GM19467 (cell line): ENCODE measurements around the gene CFAP61.
"Not testable (repeated sequence)": the region's sequence is repeated elsewhere in the genome, so short reads cannot be mapped to it uniquely, and the experiment has no call there.

Experiments
- ATAC-seq: cut with Tn5 transposase; IDR thresholded peaks from one replicate; pipeline ENCODE4 v1.9.1; 2021; ENCODE audit warnings: mild to moderate bottlenecking, moderate library complexity; ENCODE audit not compliant: unreplicated experiment

Gene CFAP61

GRCh38 chr20:20206788-20207187 lies 154.5 kb downstream of the CFAP61 start:
- peak; percentile 80 for ATAC-seq

DNA sequence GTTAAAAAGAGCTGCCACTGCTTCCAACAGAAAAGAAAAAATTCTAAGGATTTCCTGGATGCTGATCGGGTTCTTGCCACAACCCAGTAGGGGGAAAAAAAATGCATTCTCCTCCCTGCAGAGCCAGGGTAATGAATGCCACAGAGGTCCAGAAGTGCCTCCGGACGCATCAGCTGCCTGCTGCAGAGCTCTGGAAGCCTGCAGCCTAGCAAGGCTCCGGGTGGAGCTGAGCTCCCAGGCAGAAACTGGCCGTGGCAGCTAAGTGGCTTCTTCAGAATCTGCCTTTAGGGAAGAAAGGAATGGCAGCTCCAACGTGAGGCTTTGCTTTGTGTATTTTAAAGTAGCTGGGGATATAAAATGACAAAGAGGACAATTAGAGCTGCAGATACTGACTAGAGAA lies 155.0 kb downstream of the CFAP61 start:
- ATAC-seq = no peak

DNA sequence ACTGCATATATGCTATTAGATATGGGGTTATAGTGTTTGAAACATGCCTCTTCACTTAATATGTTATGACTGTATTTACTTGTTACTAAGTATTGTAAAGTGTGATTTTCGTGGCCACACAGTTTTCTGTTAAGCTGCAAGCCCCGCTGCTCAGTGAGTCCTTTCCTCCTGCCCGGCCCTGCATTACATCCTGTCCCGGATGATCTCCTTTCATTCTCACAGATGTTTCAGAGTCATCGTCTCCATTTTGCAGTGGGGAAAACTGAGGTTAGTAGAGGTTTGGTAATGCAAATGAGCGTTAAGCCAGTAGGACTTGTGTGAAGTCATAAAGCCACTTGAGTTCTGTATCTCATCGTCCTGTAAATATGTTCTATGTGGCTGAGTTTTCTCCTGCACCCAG lies 155.5 kb downstream of the CFAP61 start:
- ATAC-seq = peak; percentile 61

DNA sequence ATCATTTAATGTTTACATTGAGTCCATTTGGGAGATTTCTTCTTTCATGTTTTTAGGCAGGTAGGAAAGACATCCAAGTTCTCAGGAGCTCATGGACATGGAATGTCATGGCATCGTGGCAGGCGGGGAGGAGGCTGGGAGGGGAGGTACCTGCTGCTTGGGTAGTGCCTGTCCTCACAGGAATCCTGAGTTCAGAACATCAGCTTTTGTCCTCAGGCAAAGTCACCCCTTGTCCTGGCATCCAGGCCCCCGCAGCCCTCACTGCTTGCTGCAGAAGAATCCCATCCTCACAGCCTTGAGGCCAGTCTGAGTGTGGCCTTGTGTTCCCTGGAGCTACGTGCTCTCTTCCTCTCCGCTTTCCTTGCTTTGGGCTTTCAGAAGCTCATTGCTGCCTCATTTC lies 157.4 kb downstream of the CFAP61 start:
- no peak for ATAC-seq

DNA sequence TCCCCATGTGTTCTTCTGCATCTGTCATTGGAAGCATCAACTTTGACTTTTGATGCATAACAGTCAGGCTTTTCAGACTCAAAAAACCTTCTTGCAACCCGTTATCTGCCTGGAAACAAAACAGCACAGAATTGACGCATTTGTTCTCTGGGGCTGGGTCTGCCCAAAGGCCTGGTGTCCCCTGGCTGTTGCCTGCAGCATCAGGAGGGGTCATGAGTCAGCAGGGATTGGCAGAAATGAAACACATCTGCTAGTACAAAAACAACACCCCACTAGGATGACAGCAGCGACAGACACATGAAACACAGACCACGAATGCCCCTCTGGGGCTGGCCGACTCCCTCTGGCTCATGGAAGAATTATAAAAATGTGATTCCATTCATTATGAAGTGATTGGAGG lies 158.0 kb downstream of the CFAP61 start:
- no peak for ATAC-seq

DNA sequence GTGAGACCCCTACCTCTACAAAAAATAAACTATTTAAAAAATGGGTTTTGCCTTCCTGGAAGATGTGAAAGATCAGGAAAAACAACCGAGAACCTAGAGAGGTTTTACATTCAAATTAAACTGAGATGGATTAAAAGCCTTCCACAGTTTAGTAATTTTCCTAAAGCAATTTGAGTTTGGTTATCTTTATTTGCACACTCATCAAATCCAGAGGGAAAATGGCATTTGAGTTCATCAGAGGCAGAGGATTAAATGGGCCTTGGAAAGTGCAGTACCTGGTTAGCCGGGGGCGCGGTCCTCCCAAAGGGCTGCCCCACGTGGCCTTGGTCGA lies 158.6 kb downstream of the CFAP61 start:
- no peak for ATAC-seq

DNA sequence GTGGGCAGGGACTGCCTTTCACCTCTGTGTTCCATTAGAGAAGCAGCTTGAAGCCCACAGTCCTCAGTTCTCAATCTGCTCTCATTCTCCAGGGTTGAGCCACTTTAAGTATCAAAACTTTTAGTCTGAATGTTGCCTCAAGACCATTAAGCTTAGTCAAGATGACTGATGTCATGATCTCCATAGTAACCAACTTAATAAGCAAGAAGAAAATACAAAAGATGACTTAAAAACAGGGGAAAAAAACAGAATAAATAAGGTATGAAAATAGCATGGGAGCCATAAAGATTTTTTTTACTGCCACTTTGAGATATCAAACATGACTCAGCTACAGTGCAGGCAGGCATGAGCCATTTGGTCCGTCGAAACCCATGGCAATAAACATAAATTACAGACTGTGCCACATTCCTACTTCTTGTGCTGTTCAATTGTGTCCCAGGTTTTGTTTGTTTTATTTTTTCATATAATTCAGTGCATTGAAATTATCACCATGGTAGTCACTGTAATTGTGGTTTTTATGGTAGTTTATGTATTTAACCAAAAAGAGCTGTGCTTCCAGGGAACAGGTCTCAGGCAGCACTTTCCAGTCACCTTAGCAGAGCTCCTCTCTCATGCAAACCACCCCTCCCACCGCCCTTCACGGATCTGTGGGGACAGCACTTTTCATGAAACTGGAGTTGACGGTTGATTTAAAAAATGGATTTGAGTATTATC lies 159.1 kb downstream of the CFAP61 start:
- no peak for ATAC-seq

GRCh38 chr20:20211988-20212518 lies 159.7 kb downstream of the CFAP61 start:
- no peak for ATAC-seq

GRCh38 chr20:20212675-20213096 lies 160.4 kb downstream of the CFAP61 start:
- ATAC-seq = no peak

GRCh38 chr20:20213526-20214121 lies 161.3 kb downstream of the CFAP61 start:
- ATAC-seq = no peak

- no peak for ATAC-seq
Measured at GRCh38 chr20:20214757-20215275, 162.5 kb downstream of the CFAP61 start.

GRCh38 chr20:20215976-20216727 lies 163.8 kb downstream of the CFAP61 start:
- ATAC-seq = no peak

GRCh38 chr20:20216941-20217340 lies 164.6 kb downstream of the CFAP61 start:
- no peak for ATAC-seq

- no peak for ATAC-seq
Measured at GRCh38 chr20:20217621-20218020, 165.3 kb downstream of the CFAP61 start.

DNA sequence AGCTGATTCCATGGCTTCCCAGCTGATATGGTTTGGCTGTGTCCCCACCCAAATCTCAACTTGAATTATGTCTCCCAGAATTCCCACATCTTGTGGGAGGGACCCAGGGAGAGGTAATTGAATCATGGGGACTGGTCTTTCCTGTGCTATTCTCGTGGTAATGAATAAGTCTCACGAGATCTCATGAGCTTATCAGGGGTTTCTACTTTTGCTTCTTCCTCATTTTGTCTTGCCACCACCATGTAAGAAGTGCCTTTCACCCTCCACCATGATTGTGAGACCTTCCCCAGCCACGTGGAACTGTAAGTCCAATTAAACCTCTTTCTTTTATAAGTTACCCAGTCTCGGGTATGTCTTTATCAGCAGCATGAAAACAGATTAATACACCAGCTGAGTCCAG lies 165.8 kb downstream of the CFAP61 start:
- ATAC-seq = not testable (repeated sequence)

DNA sequence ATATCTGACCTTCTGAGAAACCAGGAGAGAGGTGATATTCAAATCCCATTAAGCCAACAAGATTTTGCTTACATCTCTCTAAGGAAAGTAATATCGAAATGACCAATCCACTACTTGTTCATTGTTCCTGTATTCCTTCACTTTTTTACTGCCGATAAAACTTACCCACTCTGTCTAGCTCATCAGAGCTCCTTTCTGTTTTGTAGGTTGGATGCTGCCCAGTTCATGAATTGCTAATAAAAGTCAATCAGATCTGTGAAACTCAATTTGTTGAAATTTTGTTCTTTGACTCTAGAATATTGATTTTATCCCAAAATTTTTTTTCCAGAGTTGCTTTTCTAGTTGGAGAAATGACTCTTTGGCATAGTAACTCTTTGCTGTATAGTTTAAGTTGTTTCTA lies 166.7 kb downstream of the CFAP61 start:
- ATAC-seq = no peak

DNA sequence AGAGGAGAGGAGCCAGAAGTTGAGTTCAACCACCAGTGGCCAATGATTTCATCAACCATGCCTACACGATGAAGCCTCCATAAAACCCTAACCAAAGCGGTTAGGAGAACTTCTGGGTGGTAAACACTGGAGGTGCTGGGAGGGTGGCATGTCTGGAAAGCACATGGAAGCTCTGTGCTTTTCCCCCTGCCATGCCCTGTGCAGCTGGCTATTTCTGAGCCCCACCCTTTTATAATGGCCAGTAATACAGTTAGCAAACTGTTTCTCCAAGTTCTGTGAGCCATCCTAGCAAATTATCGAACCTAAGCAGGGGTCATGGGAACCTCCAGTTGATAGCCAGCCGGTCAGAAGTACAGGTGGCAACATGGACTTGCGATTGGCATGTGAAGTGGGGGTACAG lies 167.8 kb downstream of the CFAP61 start:
- ATAC-seq = no peak

DNA sequence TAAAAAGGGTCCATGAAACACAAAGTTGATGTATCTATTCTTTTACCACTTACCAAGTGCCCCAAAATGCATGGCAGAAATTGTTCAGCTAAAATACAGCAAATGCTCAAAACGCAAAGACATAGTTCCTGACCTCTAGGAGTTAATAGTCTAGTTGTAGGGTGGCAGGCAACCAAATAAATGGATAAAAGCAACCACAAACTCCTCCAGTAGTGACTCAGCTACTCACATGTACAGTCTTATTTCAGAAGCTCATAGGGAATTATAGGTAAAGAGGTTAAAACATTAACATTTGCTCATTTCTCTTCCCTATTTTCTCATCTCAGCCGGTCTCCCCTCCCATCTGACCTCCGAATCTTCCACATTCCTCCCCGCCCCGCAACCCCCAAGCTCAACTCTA lies 171.6 kb downstream of the CFAP61 start:
- ATAC-seq = no peak

DNA sequence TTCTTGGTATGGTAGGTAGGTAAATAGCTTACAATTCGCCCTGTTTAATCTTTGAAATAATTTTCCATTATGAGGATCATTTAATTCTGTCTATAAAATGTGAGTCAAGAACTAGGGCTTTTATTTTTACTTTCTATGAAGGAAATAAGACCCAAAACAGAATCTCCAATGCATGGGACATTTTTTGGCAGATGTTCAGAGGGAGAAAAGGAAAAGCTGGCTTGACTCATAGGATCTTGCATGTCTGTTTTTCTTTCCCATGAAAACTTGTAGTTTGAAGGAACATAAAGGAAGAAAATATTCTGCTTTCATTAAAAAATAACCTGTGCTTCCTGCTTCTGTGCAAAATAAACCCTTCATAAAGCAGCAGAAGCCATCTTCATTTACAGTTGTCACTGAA lies 172.5 kb downstream of the CFAP61 start:
- ATAC-seq = no peak

DNA sequence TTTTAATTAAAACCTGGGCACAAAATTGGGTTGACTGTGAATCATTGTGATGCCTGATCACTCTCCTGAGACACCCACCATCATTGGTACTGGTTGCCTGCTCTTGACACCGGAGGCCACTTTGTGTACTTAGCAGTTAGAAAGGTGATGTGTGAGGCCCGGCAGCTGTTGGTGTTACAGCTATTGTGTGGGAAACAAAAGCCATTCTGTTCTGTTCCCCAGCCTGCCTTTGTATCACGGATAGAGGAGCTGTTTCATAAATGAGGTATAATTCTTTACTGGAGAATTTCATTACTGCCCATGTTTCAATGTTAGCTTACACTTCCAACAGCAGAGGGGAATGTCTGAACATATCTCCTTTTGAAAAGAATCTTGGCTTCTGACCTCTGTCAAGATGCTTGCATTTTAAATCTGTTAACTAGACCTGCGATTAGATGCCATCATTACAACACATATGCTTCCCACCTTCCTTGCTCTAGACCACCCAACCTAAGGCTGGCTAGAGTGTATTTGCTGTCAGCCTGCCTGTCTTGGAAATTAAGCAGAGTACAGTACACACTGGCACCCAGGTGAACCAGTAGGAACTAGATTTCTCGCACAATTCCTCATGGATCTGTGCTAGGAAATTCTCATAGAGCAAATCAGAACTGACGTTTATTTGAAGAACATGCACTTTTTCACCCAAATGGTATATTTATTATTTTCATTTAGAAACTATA lies 173.2 kb downstream of the CFAP61 start:
- ATAC-seq = no peak

DNA sequence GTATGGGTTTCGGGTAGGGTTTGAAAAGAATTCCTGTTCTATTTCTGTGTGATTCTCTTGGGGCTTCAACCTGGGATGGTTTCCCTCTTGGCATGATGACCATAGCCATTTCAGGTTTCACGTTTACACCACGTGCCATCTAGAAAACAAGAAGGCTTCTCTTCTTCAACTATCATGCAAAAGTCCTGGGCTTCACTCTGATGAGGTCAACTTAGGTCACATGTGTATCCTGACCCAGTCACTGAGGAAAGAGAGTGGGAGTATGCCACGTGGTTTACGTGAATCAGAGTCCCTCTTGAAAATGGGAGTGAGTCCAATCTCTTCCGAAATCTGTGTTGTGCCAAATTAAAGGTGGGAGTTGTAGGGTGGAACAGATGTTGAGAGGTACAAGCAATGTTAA lies 174.2 kb downstream of the CFAP61 start:
- no peak for ATAC-seq
